ACC112 (cell line): Measurements from ENCODE around the gene STAP2.
A peak's percentile ranks its signal among the peaks of the same experiment; 100 is the strongest.

Experiments
- H2AFZ ChIP-seq: fragments of 200-600 bp; sonication (generic); one replicate; pipeline ENCODE4 v1.6.0; 2017; ENCODE audit warnings: antibody characterized with exemption, low read length; ENCODE audit not compliant: unreplicated experiment
- H3K27ac ChIP-seq: fragments of 200-600 bp; sonication (generic); 2 replicates; pipeline ENCODE4 v1.5.1; 2014; ENCODE audit warnings: low read depth, mild to moderate bottlenecking, antibody characterized with exemption, low read length, moderate library complexity
- H3K27me3 ChIP-seq: fragments of 200-600 bp; sonication (generic); 2 replicates; pipeline ENCODE4 v1.6.1; 2014; ENCODE audit warnings: mild to moderate bottlenecking, antibody characterized with exemption, low read length, moderate library complexity, mixed read lengths; ENCODE audit not compliant: insufficient read depth
- H3K36me3 ChIP-seq: fragments of 200-600 bp; sonication (generic); 2 replicates; pipeline ENCODE4 v1.6.1; 2016; ENCODE audit warnings: mild to moderate bottlenecking, antibody characterized with exemption, low read length, moderate library complexity, mixed read lengths; ENCODE audit not compliant: insufficient read depth
- H3K4me1 ChIP-seq: fragments of 200-600 bp; sonication (generic); one replicate; pipeline ENCODE4 v1.6.1; 2016; ENCODE audit warnings: low read length, mixed read lengths; ENCODE audit not compliant: insufficient read depth, unreplicated experiment, control insufficient read depth
- H3K4me3 ChIP-seq: fragments of 200-600 bp; sonication (generic); 2 replicates; pipeline ENCODE4 v1.5.1; 2014; ENCODE audit warnings: mild to moderate bottlenecking, low read depth, low read length
- H3K79me2 ChIP-seq: fragments of 200-600 bp; sonication (generic); one replicate; pipeline ENCODE4 v1.6.0; 2016; ENCODE audit warnings: low read length; ENCODE audit not compliant: control insufficient read depth, unreplicated experiment, insufficient read depth

Gene STAP2

DNA sequence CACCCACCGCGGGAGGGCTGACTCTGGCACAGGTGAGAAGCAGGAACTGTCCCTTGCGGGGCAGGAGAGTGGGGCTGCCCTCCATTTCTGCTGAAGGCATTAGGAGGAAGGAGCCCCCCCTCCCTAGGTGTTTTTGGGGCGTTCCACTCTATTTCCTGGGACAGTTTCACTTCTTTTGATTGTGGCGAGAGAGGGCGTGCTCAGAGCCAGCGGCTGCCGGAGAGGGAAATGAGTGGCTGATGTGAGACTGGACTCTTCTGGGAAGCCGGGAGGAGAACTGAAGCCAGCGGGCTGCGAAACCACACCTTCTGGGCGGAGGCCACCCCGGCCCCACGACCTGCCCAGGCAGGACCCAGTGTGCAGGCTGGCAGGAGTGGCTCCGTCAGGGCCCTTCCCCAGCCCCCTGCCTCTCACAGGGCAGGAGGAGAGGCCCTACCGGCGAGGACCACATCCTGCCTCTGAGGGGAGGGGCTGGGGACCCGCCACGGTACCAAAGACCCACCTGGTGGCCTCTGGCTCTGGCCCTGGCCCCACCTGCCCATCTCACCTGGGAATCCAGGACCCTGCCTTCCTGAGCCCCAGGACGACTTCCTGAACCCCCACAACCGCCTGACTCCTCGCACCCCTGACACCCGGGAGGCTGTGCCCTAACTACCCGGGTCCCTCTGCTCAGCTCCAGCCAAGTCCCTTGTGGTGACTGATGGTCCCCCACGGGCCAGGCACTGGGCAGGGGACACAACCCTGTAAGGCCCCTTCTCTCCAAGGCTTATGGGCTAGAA, 30.7 kb upstream of the STAP2 start:
- Histone ChIP-seq H3K4me1 (peaks cover 40% of the 10 kb centered on the region), H3K36me3 (no peaks in the 10 kb centered on the region), H3K79me2 (peaks cover 64% of the 10 kb centered on the region), H2AFZ (no peak overlapping the region), H3K27me3 (no peaks in the 10 kb centered on the region), H3K4me3 (no peak overlapping the region), H3K27ac (peak overlapping the region; percentile 43)

DNA sequence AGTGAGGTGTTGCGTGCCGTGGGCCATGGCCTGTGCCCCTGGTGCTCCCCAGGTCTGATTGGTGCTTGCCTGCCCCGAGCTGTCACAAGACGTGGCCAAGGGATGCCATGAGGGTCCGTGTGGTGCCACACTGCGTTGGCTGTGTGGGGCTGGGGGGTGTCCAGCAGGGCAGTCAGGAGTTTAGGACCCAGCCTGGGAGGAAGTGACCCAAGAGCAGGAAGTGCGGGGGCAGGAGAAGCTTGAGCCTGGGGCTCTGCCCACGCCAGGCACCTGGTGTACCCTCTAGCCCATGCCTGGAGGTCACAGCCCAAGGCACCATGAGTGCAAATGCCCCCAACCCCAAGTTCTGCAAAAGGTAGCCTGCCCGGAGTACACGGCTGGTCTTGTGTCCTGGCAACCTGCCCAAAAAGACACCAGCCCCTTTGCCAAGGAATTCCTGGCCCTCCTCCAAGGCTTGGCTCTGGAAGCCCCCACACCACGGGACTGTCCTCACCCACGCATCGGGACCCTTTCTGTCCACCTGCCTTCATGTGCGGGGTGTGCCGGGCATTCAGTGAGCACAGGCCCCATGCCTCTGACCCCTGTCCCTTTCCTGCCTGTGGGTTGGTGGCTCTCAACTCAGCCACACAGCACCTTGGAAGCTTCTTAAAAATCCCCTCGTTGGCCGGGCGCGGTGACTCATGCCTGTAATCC, 29.6 kb upstream of the STAP2 start:
- Histone ChIP-seq H3K4me1 (peaks cover 30% of the 10 kb centered on the region), H2AFZ (no peak overlapping the region), H3K27ac (no peak overlapping the region), H3K4me3 (no peak overlapping the region), H3K27me3 (no peaks in the 10 kb centered on the region), H3K36me3 (no peaks in the 10 kb centered on the region), H3K79me2 (peaks cover 58% of the 10 kb centered on the region)

DNA sequence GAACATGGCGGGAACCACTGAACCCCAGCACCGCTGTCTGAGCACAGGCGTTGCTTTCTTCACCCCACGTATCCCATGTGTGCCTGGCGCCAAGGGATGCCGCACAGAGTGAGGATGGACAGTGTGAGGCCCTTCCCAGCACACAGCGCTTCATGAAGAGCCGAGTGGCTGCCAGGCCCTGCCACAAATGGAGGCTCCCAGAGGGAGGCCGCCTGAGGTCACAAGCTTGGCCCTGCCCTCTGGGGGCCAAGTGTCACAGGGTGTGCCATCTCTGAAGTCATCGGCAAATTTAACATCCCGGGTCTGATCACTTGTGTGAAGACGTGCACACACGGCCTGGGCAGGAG, 29.1 kb upstream of the STAP2 start:
- no peak overlapping the region for H3K27ac ChIP-seq
- no peak overlapping the region for H3K4me3 ChIP-seq
- no peaks in the 10 kb centered on the region for H3K36me3 ChIP-seq

DNA sequence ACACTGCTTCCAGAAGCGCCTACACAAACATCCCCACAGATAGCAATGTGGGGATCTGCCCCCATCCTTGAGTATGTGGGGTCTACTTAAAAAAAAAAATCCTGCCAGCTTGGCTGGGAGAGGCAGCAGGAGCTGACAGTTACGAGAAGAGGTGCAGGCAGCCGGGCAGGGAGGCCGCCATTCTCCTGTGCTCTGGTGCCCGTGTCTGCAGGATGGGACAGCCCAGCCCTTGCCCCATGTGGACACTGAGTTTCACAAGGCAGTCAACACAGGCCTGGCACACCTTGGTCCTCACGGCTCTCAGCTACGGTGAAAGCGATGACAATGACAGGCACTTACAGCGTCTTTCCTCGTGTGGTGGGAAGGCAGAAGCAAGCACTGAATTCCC, 28.7 kb upstream of the STAP2 start:
- Histone ChIP-seq H3K36me3 (no peaks in the 10 kb centered on the region), H2AFZ (no peak overlapping the region), H3K4me1 (peaks cover 21% of the 10 kb centered on the region), H3K27me3 (no peaks in the 10 kb centered on the region), H3K27ac (no peak overlapping the region), H3K4me3 (no peak overlapping the region), H3K79me2 (peaks cover 49% of the 10 kb centered on the region)

More for the DNA sequence above, 29.1 kb upstream of the STAP2 start:
- Histone ChIP-seq H3K27me3 (no peaks in the 10 kb centered on the region), H3K4me1 (peaks cover 25% of the 10 kb centered on the region), H2AFZ (no peak overlapping the region), H3K79me2 (peaks cover 53% of the 10 kb centered on the region)

DNA sequence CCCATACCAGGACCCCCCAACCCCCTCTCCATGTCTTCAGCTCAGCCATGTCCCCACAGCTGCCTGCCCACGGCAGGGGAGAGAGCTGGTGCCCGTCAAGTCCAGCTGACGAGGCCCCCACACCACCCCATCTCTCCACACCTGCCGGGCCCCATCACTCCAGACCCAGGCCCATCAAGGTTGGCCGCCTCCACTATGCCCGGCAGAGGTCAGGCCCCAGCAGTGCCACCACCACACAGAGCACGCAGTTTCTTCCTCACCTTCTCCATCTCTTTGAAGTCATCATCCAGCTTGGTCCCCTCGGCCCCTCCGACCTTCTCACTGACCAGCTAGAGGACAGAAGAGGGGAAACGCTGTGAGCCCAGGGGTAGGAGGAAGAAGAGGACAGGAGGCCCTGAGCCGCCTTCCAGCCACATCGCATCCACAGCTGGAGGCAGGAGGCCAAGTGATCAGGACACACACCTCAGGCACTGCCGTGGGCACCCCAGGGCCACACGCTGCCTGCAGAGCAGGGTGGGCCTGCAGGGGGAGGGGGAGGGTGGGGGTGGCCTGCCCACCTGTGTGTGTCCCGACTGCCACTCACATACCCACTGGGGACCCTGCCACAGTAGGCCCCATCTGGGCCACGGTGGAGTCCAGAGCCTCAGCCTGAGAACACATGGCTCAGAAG, 28.2 kb upstream of the STAP2 start:
- Histone ChIP-seq H3K36me3 (no peaks in the 10 kb centered on the region), H3K4me1 (peaks cover 18% of the 10 kb centered on the region), H3K27ac (no peak overlapping the region), H2AFZ (no peak overlapping the region), H3K27me3 (no peaks in the 10 kb centered on the region), H3K4me3 (no peak overlapping the region), H3K79me2 (peaks cover 43% of the 10 kb centered on the region)

DNA sequence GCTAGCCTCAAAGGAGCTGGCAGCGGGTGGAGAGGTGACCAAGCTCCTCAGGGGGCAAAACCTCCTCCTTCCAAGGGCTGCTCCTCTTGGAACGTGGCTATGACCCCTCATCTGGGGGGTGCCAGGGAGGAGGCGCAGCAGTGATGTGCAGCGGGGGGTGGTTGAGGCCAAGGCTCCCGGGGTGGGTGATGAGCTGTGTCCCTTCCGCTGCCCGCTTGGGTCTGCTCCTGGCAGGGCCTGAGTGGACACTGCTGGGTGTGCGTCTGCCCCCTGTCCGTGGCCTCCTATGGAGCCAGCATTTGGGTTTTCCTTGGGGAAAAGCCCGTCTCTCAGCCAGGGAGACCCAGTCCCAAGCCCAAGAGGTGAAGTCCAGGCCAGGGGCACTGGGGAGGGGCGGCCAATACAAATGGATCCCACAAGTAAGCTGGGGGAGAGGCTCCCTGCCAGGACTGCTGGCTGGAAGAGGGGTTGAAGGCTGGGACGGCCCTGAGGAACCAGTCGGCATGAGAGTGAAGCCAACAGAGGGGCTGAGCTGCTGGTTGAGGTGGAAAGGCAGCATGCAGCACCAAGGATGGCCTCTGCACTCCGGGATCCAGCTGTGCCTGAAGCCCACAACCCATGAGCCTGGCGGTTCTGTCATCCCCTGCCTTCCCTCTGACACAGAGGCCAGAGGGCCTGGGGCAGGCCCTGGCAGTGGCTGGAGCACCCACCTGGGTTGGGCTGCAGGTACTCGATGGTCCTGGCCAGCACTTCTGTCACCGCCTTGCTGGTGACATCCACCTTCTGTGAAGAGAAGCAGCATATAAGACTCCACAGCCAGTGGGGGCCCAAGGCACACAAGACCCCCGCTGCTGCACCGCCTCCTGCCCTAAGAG, 27.4 kb upstream of the STAP2 start:
- no peaks in the 10 kb centered on the region for H3K36me3 ChIP-seq

DNA sequence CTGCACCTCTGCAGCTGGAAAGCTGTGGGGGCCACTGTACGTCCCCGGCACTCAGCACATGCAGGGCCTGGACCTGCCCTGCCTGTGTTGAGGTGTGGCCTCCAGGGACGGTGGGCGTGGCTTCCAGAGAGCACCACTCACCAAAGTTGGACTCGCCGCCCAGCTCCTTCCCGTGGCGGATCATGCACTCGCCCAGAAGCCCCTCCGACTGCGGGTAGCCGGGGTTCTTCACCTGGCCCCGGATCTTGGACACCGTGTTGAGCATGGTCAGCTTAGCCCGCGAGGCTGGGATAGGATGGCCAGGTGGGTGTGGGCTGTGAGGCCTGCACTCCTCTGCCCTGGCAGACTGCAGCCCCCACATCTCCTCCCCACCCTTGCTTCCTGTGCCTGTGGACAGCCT, 26.7 kb upstream of the STAP2 start:
- H3K4me1 ChIP-seq, result peaks cover 16% of the 10 kb centered on the region
- H3K27me3 ChIP-seq, result no peaks in the 10 kb centered on the region
- H2AFZ ChIP-seq, result no peak overlapping the region
- H3K36me3 ChIP-seq, result no peaks in the 10 kb centered on the region
- H3K4me3 ChIP-seq, result no peak overlapping the region
- H3K79me2 ChIP-seq, result peaks cover 29% of the 10 kb centered on the region
- no peak overlapping the region for H3K27ac ChIP-seq

More for the DNA sequence above, 27.4 kb upstream of the STAP2 start:
- no peak overlapping the region for H2AFZ ChIP-seq
- no peaks in the 10 kb centered on the region for H3K27me3 ChIP-seq
- no peak overlapping the region for H3K4me3 ChIP-seq
- no peak overlapping the region for H3K27ac ChIP-seq
- H3K79me2 ChIP-seq, result peaks cover 36% of the 10 kb centered on the region
- H3K4me1 ChIP-seq, result peaks cover 18% of the 10 kb centered on the region

DNA sequence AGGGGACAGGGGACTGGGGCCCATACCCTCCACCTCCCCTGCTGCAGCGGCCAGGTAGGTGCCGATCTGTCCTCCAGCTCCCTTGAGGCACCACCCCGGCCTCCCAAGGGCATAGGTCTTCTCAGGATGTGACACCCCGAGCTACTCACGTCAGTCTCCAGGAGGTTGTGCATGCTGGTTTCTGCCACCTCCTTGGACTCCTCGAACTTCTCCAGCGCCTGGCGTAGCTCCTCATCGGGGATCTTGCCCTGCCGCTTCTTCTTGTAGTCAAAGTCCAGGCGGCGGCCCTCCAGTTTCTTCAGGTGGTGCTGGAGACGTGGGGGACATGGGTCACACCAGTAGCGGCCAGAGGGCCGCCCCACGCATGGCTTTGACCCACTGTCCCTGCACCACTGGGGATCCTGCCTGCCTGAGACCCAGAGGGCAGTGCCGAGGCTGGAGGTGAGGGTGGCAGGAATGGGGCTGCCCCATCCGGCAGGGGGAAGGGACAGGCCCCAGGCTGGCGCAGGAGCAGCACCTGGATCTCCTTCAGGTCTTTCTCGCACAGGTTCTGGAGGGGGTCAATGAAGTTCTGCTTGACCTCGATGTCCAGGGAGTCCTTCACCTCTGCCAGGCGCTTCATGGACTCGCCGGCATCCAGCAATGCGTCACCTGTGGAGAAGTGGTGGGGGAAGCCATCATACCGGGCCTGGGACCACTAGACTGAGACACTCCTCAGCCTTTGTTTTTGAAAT, 25.1 kb upstream of the STAP2 start:
- Histone ChIP-seq H3K36me3 (no peaks in the 10 kb centered on the region), H3K4me3 (no peak overlapping the region), H3K79me2 (peaks cover 14% of the 10 kb centered on the region), H3K4me1 (peaks cover 8% of the 10 kb centered on the region), H3K27me3 (no peaks in the 10 kb centered on the region), H2AFZ (no peak overlapping the region), H3K27ac (no peak overlapping the region)

DNA sequence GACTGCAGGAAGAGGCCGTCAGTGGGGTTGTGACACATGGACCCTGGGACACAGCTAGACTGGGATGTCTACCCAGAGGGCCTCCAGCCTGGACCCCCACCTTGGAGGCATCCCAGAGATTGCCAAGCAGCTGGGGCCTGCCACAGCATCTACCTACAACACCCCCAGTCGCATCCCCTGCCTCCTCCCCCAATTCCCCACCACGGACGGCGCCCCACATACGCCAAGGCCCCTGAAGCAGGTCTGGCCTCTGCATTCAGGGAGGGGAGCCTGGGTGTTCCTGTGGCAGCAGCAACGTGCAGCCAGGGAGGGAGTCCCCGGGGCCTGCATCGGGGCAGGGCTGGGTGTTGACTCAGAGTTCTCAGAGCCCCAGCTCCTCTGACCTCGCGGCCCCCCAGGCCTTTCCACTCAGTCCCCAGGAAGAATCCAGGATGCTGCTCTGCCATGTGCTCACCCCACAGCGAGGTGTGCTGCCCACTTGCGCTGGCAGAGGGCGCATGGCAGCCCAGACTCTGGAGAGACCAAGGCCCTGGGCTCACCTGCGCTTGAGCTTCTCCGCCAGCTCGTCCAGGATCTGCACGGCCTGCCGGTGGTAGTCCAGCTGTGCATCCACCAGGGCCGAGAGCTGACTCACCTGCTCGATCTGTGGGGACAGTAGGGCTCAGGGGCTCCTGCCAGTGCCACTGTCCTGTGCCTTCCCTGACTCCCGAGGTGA, 24.4 kb upstream of the STAP2 start:
- peaks cover under 1% of the 10 kb centered on the region for H3K4me1 ChIP-seq
- H3K27me3 ChIP-seq, result no peaks in the 10 kb centered on the region
- H3K4me3 ChIP-seq, result no peak overlapping the region
- H2AFZ ChIP-seq, result no peak overlapping the region
- peaks cover 6% of the 10 kb centered on the region for H3K79me2 ChIP-seq
- no peaks in the 10 kb centered on the region for H3K36me3 ChIP-seq
- no peak overlapping the region for H3K27ac ChIP-seq
